EL (cell line): ENCODE measurements around the gene SPAG7.
A peak's percentile ranks its signal among the peaks of the same experiment; 100 is the strongest.

Experiments
- DNase-seq: peaks from one replicate; pipeline ENCODE4 v3.0.0-alpha.2; 2016

Gene SPAG7, protein sequence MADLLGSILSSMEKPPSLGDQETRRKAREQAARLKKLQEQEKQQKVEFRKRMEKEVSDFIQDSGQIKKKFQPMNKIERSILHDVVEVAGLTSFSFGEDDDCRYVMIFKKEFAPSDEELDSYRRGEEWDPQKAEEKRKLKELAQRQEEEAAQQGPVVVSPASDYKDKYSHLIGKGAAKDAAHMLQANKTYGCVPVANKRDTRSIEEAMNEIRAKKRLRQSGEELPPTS

DNA sequence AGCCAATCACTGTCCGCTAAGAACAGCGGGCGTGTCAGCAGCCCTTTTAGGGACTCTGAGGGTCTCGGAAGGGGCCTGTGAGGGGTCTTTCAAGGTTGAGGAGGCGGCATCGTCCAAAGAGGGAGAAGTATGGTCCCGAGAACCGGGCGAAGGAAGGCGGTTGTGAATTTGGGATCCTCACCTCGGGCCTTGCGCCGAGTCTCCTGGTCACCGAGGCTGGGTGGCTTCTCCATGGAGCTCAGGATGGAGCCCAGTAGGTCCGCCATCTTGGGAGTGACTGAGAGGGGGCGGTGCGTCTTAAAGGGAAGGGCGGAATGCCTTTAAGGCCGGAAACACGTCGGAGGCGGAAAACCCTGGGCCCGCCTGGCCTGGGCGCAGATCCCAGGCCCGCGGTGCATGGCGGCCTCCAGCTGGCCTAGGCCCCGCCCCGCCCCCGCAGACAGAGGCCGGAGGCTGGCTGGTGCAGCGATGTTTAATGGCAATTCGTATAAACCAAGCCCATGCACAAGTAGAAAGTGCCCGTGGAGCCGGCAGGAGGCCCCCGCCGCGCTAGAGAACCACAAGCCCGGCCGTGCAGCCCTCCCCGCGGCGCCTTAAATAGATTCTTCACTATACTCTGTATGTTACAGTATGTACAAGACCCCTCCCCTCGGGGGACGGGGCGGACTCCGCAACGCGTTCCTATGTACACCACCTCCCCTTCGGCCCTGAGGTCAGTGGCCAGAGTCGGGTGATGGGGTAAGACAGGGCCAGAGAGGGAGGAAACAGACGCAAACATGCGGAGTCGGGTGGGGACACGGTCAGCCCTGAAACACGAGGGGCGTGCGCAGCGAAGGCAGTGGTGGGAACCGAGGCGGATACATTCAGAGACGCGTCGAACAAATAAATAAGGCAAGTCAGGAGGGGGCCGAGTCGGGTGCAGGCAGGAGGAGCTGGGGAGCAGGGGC, at the start of gene SPAG7:
Gene SPAG7 (minus strand): TSS at position 279 of the 947 bp plus-strand sequence. CDS start 13 bp downstream, at position 266.
- peak; percentile 96 for DNase-seq

DNA sequence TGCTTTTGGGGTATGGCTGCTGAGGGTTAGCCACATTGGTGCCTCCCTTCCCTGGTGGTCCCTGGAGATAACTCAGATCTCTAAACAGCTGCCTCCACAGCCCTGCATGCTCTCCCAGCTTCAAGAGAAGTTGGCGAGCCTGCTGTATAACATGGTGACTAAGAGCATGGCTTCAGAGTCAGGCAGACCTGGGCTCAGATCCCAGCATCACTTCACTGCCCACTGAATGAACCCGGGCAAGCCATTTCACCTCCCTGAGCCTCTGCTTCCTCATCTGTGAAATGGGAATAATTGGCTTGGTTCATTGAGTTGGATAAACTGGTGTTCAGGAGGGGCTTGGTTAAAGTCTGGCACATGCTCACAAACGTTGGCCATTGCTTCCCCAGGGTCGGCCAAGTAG, 46.7 kb upstream of the SPAG7 start:
- no peak for DNase-seq

DNA sequence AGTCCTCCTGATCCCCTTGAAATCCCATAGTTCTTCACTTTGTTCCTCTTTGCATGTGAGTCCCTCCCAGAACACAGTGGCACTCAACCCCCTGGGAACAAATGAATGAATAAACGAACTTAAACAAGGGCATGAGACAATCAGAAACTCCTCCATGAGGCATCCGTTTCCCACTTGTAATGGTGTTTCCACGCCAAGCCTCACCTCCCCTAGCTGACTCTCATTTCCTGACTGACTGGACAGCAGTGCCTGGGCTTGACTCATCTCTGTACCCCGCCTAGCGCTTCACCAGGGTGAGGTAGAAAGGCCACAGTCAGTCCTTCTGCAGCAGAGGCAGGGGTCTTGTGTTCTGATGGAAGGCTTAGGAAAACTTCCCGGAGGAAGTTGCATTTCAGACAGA, 44.3 kb upstream of the SPAG7 start:
- peak; percentile 50 for DNase-seq

DNA sequence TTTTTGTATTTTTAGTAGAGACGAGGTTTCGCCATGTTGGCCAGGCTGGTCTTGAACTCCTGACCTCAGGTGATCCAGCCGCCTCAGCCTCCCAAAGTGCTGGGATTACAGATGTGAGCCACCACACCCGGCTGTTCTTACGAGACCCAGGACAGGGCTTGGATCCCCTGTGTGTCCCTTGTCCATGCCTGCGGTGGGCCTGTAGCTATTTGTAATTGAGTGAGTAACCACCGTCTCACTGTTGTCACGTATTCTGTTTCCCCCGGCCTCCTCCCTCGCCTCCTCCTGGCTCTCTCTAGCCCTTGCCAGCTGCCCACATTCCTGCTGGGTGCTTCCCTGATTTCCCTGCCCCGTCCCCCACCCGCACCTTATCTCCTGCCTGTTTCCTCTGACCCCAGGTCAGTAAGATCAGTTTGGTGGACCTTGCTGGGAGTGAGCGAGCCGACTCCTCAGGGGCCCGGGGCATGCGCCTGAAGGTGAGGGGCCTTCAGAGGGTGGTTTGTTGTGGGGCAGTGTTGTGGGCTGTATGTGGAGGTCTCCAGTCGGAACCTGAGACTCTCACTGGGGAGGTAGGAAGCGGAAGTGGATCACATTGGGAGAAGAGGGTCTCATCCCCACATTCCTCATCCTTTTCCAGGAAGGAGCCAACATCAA, 35.7 kb upstream of the SPAG7 start:
- no peak for DNase-seq

DNA sequence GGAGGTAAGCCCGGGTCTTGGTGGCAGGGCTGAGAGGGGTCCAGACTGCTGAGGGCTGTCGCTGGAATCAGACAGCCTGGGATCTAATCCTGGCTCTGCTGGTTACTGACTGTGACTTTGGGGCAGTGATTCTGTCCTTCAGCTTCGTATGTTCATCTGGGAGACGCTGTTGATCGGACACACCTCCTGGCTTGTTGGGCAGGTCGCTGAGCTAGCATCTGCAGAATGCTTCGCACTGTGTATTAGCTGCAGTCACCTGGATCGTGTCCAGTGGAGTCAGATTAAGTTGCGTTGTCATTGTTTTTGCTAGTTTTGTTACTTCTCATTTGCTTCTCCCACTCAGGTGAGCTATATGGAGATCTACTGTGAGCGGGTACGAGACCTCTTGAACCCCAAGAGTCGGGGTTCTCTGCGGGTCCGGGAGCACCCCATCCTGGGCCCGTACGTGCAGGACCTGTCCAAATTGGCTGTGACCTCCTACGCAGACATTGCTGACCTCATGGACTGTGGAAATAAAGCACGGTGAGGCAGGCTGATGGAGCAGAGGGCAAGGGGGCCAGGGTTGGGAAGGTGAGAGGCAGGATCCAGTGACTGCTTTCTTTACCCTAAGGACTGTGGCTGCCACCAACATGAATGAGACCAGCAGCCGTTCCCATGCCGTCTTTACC, 34.6 kb upstream of the SPAG7 start:
- no peak for DNase-seq

DNA sequence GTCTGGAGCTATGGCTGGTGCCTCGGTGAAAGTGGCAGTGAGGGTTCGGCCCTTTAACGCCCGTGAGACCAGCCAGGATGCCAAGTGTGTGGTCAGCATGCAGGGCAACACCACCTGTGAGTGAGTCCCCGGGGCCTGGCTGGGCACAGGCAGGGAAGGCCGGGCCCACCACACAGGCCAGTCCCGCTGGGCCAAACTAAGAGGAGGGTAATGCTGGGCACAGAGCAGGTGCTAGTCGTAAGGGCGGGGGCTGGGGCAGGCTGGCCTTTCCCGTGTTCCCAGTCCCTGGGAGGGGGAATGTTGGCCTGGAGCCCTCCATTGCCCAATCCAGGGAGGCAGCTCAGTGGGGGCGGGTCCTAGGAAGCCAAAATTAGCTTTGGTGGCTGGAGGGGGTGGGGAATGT, 32.6 kb upstream of the SPAG7 start:
- DNase-seq, result no peak

DNA sequence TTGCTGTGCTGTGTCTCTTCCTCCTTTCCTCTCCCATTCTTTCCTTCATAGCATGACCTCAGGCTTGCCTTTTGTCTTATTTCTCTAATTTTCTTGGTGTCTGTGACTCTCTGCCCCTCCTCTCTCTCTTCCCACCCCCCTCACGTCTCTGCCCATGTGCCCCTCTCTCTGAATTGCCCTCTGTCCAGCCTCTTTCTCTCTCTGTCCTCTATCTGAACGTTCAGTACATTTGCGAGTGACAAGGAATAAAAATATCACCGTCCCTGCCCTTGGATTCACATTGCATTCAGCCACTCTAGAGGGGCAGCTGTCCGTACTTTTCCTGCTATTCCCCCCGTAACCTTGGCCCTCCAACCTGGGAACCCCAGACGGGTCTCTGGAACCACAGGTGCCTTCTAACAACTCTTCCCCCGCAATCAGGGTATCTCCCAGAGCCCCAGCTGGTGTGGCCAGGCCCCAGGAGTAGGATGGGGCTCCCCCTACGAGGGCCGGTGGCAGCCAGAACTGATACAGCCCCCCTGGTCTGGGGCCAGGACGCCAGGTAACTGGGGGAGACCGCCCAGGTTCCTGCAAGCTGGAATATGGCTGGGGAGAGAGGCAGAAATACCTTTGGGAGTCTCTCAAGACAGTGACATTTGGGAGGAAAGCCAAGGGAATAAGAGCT, 31.9 kb upstream of the SPAG7 start:
- no peak for DNase-seq

DNA sequence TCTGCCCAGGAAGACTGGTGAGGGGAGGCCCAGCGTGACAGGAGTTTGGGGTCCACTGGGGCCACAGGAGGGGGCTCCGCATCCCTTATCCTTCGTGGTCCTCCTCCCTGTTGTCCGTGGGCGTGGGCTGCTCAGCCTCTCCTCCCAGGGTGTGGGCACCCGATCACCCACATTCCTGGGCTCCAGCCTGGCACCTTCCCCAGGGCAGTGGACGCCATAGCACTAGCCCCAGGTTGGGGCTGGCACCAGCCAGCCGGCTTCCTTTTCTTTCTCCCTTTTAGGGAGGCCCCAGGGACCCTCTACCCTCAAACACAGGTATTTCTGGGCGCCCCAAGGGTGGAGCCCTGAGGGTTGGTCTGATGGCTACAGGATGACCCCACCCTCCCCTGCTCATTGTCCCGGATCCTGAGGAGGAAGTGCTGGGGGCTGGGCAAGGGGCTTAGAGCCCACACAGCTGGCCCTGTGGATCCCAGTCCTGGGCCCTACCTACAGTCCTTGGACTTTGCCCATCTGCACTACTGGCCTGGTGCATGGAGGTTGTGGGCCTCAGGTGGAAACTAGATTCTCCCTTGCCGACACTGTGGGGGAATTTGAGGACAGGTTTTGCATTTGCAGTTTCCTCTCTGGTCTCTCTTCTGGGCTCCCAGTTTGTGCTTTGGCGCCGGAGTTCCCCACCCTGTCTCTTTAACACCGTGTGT, 31.3 kb upstream of the SPAG7 start:
- no peak for DNase-seq

DNA sequence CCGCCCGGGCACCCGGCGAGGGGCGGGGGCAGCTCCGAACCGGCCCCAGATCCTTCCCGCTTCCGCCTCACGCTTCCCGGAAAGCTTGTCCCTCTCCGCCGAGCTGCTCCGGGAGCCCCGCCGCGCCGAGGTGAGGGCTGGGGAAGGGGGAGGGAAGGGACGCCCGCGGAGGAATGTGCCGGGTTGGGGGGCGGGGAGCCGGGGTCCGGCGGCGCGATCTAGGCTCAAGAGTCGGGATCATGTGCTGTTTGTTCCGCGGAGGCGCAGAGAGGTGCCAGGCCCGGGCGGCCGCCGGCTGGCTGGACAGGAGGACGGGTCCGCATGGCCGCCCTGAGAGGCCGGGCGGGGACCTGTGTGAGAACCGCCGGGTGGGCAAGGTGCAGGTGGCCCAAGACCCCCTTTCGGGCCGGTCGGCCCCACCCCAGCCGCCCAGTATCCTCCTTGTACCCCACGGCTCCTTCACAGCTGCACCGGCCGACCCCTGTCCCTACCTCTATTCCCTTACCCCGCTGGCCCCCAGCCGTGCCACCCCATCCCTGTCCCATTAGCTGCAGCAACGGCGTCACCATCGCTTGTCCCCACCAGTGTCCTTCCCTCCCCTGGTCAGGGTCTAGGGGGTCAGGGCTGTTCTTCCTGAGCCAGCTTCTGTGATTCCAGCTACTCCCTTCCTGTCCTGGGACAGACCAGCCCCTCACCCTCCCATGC, 30.6 kb upstream of the SPAG7 start:
- no peak for DNase-seq

DNA sequence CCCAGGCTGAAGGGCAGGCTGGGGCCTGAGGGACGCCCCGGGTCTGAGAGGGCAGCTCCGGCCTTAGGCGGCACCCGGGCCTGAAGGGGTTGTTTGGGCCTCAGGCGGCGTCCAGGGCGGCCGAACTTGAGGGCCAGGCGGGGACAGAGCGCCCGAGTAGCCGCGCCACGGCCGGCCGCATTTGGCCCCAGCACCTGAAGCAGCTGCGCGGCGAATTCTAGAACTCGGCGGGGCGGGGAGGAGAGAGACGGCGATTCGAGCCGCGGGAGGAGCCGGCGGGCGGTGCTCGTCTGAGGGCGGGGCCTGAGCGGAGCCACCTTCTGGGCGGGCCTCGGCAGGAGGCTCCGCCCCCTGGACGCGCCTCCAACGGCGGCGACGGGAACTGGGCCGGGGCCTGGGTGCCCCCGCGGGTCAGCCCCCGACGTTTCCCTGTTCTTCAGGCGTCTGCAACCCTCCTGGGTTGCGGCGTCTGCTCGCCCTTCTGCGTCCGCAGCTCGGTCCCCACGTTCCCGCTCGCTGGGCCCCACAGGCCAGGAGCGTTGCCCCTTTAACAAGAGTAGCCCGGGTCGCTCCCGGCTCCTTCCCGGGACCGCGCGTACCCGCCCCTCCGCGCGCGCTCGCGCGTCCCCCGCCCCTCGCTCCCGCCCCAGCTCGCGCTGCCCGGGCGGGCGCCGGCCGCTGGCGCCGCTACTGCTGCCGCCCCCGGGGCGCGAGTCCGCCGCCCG, 29.8 kb upstream of the SPAG7 start, which contains the start of the genes INCA1 and KIF1C:
Gene INCA1 (minus strand): TSS at position 221 of the 725 bp plus-strand sequence. CDS start 3,085 bp downstream, outside the sequence.
Gene KIF1C (plus strand): TSS at position 649 of the 725 bp plus-strand sequence. CDS start 2,297 bp downstream, outside the sequence.
- peak; percentile 90 for DNase-seq

DNA sequence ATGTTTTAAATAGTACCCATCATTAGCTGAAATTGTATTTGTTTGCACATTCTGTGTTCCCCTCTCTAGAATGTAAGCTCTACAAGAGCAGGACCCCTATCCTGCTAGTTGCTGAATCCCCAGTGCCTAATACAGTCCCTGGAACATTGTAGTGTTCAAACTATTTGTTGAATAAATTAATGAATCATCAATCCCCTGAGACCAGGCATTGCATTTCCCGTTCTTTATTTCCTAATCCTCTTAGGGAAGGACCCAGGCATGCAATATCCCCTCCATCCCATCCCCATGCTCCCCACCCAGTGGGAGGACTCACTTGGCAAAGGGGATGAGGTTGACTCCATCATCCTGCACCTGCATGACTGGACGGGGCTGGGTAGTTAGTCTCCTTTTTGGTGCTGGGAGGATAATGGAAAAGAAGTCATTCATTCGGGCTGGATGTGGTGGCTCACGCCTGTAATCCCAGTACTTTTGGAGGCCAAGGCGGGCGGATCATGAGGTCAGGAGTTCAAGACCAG, 26.5 kb upstream of the SPAG7 start:
- no peak for DNase-seq

DNA sequence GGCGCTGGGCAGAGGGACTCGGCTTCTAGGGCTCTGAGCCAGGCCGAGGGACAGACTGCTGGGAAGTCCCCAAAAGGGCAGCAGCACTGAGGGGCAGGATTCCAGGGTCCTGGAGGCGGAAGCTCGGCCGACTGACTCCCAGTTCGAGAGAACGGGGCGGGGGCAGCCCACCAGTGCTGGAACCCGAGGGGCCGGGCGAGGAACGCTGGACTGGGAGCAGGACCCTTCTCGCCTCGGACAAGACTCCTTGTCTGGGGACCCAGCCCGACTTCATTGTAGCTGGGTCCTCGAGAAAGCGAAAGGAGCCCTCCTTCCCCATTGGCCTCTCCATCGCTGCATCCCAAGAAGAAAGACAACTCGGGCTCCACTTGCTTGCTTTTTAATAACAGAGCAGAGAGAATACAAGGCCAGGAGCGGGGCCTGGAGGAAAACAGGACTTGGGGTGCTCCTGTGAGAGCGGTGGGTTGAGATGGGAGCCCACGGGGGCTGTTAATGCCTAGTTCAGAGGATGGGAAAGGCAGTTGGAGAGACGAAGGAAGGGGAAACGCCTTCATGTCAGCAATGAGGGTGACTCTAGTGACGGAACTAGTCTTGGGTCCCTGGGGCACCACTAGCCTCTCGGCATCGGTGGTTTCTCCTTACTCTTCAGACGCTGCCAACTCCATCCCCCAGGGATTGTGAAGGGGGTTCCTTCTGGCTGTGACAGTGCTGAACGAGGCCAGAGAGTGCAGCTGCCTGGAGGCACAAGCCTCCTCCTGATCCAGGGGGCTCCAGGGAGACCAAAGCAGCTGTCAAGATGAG, 20.4 kb upstream of the SPAG7 start:
- no peak for DNase-seq

DNA sequence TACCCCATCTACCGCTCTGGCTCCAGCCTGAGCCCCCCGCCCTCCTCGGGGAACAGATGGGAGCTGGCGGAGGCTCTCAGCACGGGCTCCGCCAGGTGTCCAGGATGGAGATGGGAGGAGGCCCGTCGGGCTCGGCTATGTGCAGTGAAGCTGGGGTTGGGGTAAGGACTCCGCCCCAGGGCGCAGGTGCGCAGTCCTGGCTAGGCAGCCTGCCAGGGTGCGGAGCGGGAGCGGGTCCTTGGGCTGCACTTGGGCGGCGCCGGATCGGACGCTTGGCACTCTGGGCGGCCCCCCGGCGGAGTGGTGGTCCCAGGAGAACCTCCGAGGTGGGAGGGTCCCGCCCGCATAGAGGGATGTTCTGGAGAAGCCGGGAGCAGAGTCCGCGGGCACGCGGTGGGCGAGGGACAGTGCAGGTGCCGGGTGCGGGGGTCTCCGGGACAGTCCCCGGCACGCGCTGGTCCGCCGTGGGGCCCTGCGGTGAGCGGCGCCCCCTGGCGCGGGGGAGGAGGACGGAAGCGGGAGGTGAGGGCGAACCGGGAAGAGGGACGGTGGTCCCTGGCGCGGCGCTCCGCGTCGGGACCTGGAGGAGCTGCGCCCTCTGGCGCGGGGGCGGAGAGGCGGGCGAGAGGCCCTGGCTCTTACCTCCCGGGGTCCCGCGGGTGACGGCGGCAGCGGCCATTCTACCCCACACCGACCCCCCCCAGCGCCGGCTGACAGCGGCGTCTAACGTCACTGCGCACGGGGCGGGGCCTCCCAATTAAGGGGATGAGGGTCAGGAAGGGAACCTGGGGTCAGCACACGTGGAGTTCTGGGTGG, 19.5 kb upstream of the SPAG7 start, which contains the start of gene CAMTA2:
Gene CAMTA2 (minus strand): TSS at position 725 of the 816 bp plus-strand sequence. CDS start 1,453 bp downstream, outside the sequence.
- peak; percentile 82 for DNase-seq

DNA sequence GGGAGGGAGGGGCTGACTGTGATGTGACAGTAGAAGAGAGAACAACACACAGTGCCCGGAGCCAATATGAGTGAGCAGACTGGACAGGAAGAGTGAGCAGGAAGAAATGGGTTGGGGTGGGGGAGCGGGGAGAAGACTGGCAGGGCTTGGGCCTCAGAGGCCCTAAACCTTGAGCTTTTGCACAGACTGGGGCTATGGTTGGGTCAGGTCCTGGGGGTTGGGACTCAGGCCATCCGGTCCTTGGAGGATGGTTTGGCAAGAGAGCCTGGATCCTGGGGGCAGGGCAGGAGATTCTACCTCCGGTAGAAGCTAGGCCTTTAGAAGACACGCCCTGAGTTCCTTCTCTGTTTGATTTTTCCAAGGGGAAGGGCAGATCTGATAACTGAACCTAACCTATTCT, 18.8 kb upstream of the SPAG7 start:
- DNase-seq, result peak; percentile 40

DNA sequence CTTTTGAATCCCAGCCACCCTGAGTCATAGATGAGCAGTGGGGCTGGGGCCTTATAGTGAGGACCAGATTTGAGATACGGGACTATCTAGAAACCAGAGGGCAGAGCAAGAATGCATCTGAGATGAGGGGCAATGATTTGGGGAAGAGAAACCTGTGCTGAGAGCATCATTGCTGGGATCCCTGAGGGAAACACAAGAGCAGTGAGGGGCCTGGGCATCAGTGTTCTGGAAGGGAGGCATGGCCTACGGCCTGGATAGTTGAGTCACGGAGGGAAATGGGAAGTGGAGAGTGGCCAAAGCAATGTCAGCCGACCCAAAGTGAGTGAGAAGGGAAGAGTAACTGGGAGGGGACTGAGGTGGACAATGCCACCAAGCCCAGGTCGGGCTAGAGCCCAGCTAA, 14.7 kb upstream of the SPAG7 start:
- DNase-seq, result no peak

DNA sequence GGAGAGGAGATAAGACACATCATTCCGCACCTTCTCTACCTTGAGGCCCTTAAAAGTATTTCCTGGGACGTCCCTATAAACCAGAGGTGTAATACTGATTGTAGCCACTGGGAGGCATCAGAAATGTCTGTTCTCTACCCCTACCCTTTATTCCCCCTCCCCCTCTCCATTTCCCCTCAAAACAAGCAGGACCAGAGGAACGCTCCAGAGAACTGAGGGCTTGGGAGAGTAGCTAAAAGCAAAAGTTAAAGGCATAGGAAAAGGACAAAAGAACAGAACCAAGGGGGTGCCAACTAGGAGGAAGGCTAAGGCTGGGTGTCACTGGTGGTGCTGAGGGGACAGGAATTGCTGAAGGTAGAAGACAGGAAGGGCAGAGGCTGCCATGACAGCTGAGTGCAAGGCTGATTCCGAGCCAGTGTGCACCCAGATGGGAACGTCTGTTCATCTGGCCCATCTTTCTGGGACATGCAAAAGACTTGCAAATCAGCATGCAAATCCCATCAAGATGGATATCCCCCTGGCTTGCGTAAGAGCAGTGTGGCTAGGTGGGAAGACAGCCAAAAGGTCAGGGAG, 13.1 kb upstream of the SPAG7 start:
- peak; percentile 51 for DNase-seq

DNA sequence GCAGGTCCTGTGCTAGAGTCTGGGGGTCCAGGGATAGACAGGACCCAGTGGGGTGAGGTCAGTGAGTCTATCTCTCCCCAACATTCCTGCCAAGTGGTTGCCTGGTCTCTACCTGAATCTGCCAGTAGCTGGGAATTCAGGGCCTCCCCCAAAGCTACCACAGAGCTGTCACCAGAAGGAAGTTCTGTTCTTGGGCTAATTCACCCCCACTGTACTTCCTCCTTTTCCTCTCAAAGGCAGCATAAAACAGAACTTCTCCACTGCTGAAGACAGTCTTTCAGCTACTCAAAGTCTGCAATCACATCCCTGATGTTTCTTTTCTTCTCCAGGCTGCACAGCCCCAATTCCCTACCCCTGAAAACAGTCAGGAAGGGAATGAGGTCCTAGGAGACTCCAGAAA, 11.1 kb upstream of the SPAG7 start:
- DNase-seq, result no peak
